ENCODE measurements around the gene DHX32.
A peak's percentile ranks its signal among the peaks of the same experiment; 100 is the strongest.

Gene DHX32

GRCh38 chr10:125801574-125801973 is 79.5 kb downstream of the DHX32 start:
- TF ChIP-seq Cebpa-rat (IDR thresholded peaks at IDR 0.05), result no peak
- Histone ChIP-seq H3K36me3 (peaks cover 42 to 96% (median 72%) of the 10 kb centered on the region in 11 experiments), H3K4me2 (peak overlapping the region in 7 of 11 experiments; percentile 62 to 87 (median 76); a peak in 12 of 22 replicates), H4K20me1 (peaks cover 0 to 16% (median 0%) of the 10 kb centered on the region in 11 experiments; a peak in 4 of 22 replicates), H3K9me3 (replicated peaks in 1 of 11) (peaks cover 0 to 14% (median 12%) of the 10 kb centered on the region in 11 experiments; a peak in 16 of 22 replicates), H3K27ac (peak overlapping the region in 1 of 11 experiments; percentile 65; a peak in 2 of 22 replicates), H3K27me3 (no peaks in the 10 kb centered on the region), H3K4me3 (no peak overlapping the region), H3K9ac (no peak overlapping the region), H3K4me1 (peaks cover 0 to 48% (median 36%) of the 10 kb centered on the region in 10 experiments; a peak in 17 of 20 replicates)

GRCh38 chr10:125799451-125800182 is 81.5 kb downstream of the DHX32 start:
- Histone ChIP-seq H3K27me3 (no peaks in the 10 kb centered on the region), H3K4me2 (peak overlapping the region in 7 of 11 experiments; percentile 27 to 56 (median 46); a peak in 14 of 22 replicates), H3K36me3 (peaks cover 28 to 96% (median 69%) of the 10 kb centered on the region in 11 experiments), H4K20me1 (peaks cover 0 to 26% (median 0%) of the 10 kb centered on the region in 11 experiments; a peak in 4 of 22 replicates), H3K9ac (peak overlapping the region in 1 of 11 experiments; percentile 10; a peak in 1 of 22 replicates), H3K4me1 (peaks cover 0 to 67% (median 51%) of the 10 kb centered on the region in 10 experiments; a peak in 17 of 20 replicates), H3K4me3 (no peak overlapping the region), H3K9me3 (replicated peaks in 1 of 11) (peaks cover 0 to 14% (median 12%) of the 10 kb centered on the region in 11 experiments; a peak in 16 of 22 replicates), H3K27ac (no peak overlapping the region)
- TF ChIP-seq Cebpa-rat (IDR thresholded peaks at IDR 0.05), result no peak

- H3K4me2 ChIP-seq, result peak overlapping the region in 2 of 11 experiments; percentile 46 to 54; a peak in 2 of 22 replicates
- no peak overlapping the region for H3K4me3 ChIP-seq
- H4K20me1 ChIP-seq, result peaks cover 0 to 27% (median 0%) of the 10 kb centered on the region in 11 experiments; a peak in 4 of 22 replicates
- H3K9me3 ChIP-seq (replicated peaks in 1 of 11), result peaks cover 0 to 14% (median 12%) of the 10 kb centered on the region in 11 experiments; a peak in 16 of 22 replicates
- no peak for TF ChIP-seq Cebpa-rat (IDR thresholded peaks at IDR 0.05)
- no peaks in the 10 kb centered on the region for H3K27me3 ChIP-seq
- H3K27ac ChIP-seq, result no peak overlapping the region
- no peak overlapping the region for H3K9ac ChIP-seq
- H3K4me1 ChIP-seq, result peaks cover 0 to 61% (median 44%) of the 10 kb centered on the region in 10 experiments; a peak in 16 of 20 replicates
- peaks cover 36 to 94% (median 72%) of the 10 kb centered on the region in 11 experiments for H3K36me3 ChIP-seq
These were observed 83.0 kb downstream of the DHX32 start for GRCh38 chr10:125797994-125798662.

GRCh38 chr10:125797424-125797823 is 83.7 kb downstream of the DHX32 start:
- peaks cover 42 to 93% (median 79%) of the 10 kb centered on the region in 11 experiments for H3K36me3 ChIP-seq

GRCh38 chr10:125795637-125796190 is 85.4 kb downstream of the DHX32 start:
- no peak overlapping the region for H3K4me3 ChIP-seq
- peaks cover 49 to 93% (median 82%) of the 10 kb centered on the region in 11 experiments for H3K36me3 ChIP-seq
- peaks cover 0 to 7% (median 3%) of the 10 kb centered on the region in 11 experiments; a peak in 14 of 22 replicates for H3K9me3 ChIP-seq (replicated peaks in 1 of 11)
- H3K9ac ChIP-seq, result no peak overlapping the region
- peaks cover 0 to 27% (median 0%) of the 10 kb centered on the region in 11 experiments; a peak in 4 of 22 replicates for H4K20me1 ChIP-seq
- H3K4me1 ChIP-seq, result peaks cover 0 to 41% (median 28%) of the 10 kb centered on the region in 10 experiments; a peak in 14 of 20 replicates
- H3K27me3 ChIP-seq, result no peaks in the 10 kb centered on the region
- H3K27ac ChIP-seq, result peak overlapping the region in 2 of 11 experiments; percentile 47 to 51; a peak in 2 of 22 replicates
- H3K4me2 ChIP-seq, result peak overlapping the region in 8 of 11 experiments; percentile 7 to 67 (median 48); a peak in 14 of 22 replicates
- no peak for TF ChIP-seq Cebpa-rat (IDR thresholded peaks at IDR 0.05)

More at GRCh38 chr10:125797424-125797823, 83.7 kb downstream of the DHX32 start:
- H3K27me3 ChIP-seq, result no peaks in the 10 kb centered on the region
- no peak for TF ChIP-seq Cebpa-rat (IDR thresholded peaks at IDR 0.05)
- H3K4me3 ChIP-seq, result no peak overlapping the region
- H3K4me2 ChIP-seq, result no peak overlapping the region
- peaks cover 0 to 14% (median 12%) of the 10 kb centered on the region in 11 experiments; a peak in 16 of 22 replicates for H3K9me3 ChIP-seq (replicated peaks in 1 of 11)
- no peak overlapping the region for H3K27ac ChIP-seq
- peaks cover 0 to 54% (median 37%) of the 10 kb centered on the region in 10 experiments; a peak in 16 of 20 replicates for H3K4me1 ChIP-seq
- H3K9ac ChIP-seq, result no peak overlapping the region
- H4K20me1 ChIP-seq, result peaks cover 0 to 27% (median 0%) of the 10 kb centered on the region in 11 experiments; a peak in 4 of 22 replicates

GRCh38 chr10:125795128-125795527 is 86.0 kb downstream of the DHX32 start:
- Histone ChIP-seq H3K27ac (peak overlapping the region in 2 of 11 experiments; percentile 47 to 51; a peak in 3 of 22 replicates), H3K4me2 (peak overlapping the region in 7 of 11 experiments; percentile 41 to 67 (median 49); a peak in 13 of 22 replicates), H4K20me1 (peaks cover 0 to 27% (median 0%) of the 10 kb centered on the region in 11 experiments; a peak in 4 of 22 replicates), H3K4me1 (peaks cover 0 to 41% (median 28%) of the 10 kb centered on the region in 10 experiments; a peak in 14 of 20 replicates), H3K9ac (no peak overlapping the region; a peak in 1 of 22 replicates), H3K27me3 (no peaks in the 10 kb centered on the region), H3K9me3 (replicated peaks in 1 of 11) (peaks cover 0 to 1% (median 0%) of the 10 kb centered on the region in 11 experiments; a peak in 1 of 22 replicates), H3K36me3 (peaks cover 43 to 88% (median 76%) of the 10 kb centered on the region in 11 experiments), H3K4me3 (no peak overlapping the region)
- TF ChIP-seq Cebpa-rat (IDR thresholded peaks at IDR 0.05), result no peak

- Histone ChIP-seq H3K36me3 (peaks cover 56 to 92% (median 74%) of the 10 kb centered on the region in 11 experiments), H3K4me1 (peaks cover 7 to 36% (median 28%) of the 10 kb centered on the region in 10 experiments; a peak in 18 of 20 replicates), H4K20me1 (peaks cover 0 to 28% (median 0%) of the 10 kb centered on the region in 11 experiments; a peak in 4 of 22 replicates), H3K4me2 (no peak overlapping the region), H3K9ac (no peak overlapping the region), H3K27ac (no peak overlapping the region), H3K27me3 (no peaks in the 10 kb centered on the region), H3K4me3 (no peak overlapping the region), H3K9me3 (replicated peaks in 1 of 11) (no peaks in the 10 kb centered on the region)
- TF ChIP-seq Cebpa-rat (IDR thresholded peaks at IDR 0.05), result no peak
These were observed 88.5 kb downstream of the DHX32 start for GRCh38 chr10:125792342-125793300.

Measured in BLaER1 treated with 17β-estradiol and CSF1 and Interleukin-3, amounts not matched to agents 10 nM and 100 nM (cell line).